T47D (cell line): ENCODE measurements around the gene METRNL.
A peak's percentile ranks its signal among the peaks of the same experiment; 100 is the strongest.

Source experiments
- DNase-seq, 2 experiments: peaks; one replicate each; pipeline versions ENCODE4 v3.0.0 to v3.0.0-alpha.2; 2011 to 2012; ENCODE audit warnings: low read depth in 1 of 2, low spot score in 1 of 2
- JUND ChIP-seq: IDR thresholded peaks from 2 replicates; pipeline ENCODE4 v1.6.1; 2012; ENCODE audit warnings: low read depth
- in situ Hi-C: cut with HindIII; loops from 2 replicates; pipeline ENCODE4 v1.10.0; 2016; ENCODE audit warnings: low sequenced_read_pairs, low pct_unique_long_range_greater_than_20kb

METRNL gene

DNA sequence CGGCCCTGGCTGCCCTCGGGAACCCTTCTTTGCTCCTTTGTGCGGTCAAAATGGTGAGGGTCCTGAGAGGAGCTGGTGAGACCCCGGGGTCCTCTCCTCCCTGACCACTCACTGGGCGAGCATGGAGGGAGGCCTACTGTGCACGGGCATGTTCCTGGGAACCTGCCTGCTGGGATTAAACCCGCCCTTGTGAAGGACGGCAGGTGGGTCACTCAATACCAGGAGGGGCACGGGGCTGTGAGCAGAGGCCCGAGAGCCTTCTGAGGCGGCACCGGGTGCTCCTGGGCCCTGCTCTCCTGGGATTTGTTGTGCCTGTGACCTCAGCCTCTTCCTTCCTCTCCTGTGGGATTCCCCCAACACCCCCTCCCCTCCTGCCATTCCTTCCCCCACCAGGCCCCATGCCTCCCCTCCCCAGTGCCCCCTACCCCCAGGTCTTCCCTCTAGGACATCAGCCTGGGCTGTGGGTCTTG lies 19.7 kb downstream of the METRNL start:
- no peak for DNase-seq
- TF ChIP-seq JUND: no peak
- in situ Hi-C loops: no loop called here

DNA sequence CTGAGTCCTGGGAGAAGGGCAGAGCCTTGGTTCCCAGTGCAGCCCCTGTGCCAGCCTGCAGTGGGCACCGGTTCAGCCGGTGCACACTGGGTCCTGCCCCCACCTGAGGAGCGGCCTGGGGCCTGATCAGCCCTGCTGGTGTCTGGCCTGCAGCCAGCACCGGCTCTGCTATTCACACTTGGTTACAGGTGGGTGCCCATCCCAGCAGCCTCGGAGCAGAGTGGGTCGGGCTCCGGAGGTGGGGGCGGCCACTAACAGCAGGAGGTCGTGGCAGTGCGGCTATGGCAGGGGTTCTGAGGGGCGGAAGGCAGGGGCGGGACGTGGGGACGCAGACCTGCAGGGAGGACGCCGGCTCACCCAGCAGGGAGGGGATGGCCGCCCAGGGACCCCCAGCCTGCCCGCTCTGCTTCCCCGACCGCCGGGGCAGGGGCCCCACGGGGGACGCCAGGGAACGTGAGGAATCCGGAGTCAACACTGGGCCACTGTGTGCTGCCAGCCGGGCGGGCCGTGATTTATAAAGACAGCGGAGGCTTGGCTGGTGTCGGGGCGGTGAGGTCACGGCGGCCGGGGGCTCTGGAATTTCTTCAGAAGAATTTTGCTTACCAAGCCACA lies 20.3 kb downstream of the METRNL start:
- in situ Hi-C loops: no loop called here
- TF ChIP-seq JUND: no peak
- peak in 1 of 2 experiments; percentile 57 for DNase-seq

DNA sequence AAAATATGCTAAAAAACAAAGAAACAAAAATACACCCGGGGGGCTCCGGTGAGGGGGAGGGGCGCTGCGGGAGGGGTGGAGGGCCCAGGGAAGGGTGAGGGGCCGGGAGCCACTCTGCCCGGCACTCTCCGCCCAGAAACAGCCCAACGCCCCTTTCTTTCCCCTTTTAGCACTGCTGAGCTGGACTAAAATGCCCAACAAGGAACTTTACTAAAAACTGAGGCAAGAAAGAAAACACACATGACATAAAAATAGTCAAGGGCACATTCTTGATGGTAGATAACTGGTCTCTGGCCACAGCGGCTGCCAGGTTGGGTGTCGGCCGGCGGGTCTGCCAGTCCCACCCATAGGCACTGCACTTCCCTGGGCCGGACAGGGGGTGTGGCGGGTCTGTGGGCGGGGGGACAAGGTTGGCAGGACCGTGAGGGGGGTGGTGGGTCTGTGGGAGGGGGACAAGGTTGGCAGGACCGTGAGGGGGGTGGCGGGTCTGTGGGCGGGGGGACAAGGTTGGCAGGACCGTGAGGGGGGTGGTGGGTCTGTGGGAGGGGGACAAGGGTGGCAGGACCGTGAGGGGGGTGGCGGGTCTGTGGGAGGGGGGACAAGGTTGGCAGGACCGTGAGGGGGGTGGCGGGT lies 20.9 kb downstream of the METRNL start:
- peak; percentile 73 to 85 for DNase-seq
- in situ Hi-C loops: no loop called here
- no peak for TF ChIP-seq JUND

DNA sequence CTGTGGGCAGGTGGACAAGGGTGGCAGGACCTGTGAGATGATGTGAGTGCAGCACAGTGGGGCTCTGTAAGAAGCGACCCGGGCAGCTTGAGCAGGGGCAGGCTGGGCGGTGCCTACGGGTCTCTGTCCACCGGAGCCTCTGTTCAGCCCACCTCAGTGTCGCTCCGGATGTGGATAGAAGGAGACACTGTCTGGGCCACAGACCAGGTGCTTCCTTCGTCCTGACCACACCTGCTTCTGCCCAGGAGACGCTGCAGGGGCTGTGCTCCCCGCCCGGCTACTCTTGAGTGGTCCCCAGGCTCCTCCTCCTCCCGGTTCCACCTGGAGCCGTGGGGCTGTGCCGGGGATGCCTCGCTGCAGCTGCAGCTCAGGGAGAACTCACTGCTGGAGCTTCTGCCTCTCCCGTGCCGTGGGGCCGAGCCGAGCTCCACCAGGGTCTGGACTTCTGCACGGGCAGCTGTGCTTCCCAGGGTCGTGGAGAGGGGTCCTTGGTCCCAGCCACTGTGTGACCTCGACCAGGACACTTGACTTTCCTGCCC lies 21.5 kb downstream of the METRNL start:
- no peak for DNase-seq
- in situ Hi-C loops: no loop called here
- TF ChIP-seq JUND: no peak

DNA sequence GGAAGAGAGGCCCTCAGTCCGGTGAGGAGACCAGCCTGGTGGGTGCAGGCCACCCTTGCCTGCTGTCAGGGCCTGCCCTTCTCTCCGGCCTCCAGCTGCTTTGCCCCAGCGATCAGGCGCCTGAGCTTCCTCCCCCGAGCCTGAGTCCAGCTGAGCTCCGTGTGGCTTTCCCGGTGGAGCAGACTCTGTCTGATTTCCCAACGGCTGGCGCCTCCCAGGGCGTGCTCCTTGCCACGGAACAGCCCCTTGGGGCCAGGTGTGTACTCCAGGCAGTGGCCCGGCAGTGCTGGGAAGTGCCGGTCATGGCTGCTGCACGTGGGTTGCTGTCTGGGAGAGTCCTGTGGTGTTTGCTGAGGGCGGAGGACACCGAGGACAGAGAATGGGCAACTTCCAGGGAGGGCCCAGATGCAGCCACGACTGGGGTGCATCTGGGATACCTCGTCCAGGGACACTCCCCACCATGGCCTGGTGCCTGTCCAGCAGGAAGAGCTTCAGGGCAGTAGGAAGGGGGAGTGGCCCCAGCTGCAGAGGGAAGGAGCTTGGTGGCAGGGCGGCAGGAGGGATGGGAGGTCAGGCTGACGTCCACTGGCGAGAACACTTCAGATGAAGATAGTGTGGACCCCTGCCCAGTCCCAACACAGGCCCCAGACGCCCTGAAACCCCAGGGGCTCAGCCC lies 22.5 kb downstream of the METRNL start:
- peak; percentile 89 to 92 for DNase-seq
- in situ Hi-C loops: no loop called here
- no peak for TF ChIP-seq JUND

DNA sequence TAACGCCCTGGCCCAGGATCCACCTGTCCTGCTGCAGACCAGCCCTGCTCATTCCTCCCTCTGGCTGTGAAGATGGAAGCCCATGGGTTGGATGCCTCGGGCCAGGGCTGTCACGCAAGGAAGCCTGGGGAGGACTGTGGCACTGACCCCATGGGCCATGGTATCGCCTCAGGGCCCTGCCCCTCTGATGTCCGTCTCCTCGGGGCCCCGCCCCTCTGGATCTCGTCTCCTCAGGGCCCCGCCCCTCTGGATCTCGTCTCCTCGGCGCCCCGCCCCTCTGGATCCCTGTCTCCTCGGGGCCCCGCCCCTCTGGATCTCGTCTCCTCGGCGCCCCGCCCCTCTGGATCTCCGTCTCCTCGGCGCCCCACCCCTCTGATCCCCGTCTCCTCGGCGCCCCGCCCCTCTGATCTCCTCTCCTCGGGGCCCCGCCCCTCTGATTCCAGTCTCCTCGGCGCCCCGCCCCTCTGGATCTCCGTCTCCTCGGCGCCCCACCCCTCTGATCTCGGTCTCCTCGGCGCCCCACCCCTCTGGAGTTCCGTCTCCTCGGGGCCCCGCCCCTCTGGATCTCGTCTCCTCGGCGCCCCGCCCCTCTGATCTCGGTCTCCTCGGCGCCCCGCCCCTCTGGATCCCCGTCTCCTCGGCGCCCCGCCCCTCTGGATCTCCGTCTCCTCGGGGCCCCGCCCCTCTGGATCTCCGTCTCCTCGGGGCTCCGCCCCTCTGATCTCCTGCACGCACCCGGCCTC lies 24.0 kb downstream of the METRNL start:
- no peak for TF ChIP-seq JUND
- in situ Hi-C loops: no loop called here
- DNase-seq: no peak

DNA sequence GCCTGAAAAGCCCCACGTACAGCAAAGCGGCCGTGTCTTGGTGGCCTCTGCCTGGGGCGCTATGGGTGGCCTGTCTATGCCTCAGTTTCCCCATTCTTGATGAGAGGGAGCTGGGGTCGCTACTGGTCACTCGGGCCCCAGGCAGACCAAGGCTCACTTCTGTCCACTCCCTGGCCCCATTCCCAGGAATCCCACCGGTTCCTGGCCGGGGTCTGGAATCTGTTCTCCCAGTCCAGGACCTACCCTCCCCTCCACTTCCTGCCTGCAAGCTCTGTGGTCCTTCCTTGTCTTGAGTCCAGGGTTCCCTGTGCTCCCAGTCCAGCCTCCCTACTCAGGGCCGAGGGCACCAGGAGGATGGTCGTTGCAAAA lies 24.5 kb downstream of the METRNL start:
- DNase-seq: no peak
- no peak for TF ChIP-seq JUND
- in situ Hi-C loops: no loop called here

DNA sequence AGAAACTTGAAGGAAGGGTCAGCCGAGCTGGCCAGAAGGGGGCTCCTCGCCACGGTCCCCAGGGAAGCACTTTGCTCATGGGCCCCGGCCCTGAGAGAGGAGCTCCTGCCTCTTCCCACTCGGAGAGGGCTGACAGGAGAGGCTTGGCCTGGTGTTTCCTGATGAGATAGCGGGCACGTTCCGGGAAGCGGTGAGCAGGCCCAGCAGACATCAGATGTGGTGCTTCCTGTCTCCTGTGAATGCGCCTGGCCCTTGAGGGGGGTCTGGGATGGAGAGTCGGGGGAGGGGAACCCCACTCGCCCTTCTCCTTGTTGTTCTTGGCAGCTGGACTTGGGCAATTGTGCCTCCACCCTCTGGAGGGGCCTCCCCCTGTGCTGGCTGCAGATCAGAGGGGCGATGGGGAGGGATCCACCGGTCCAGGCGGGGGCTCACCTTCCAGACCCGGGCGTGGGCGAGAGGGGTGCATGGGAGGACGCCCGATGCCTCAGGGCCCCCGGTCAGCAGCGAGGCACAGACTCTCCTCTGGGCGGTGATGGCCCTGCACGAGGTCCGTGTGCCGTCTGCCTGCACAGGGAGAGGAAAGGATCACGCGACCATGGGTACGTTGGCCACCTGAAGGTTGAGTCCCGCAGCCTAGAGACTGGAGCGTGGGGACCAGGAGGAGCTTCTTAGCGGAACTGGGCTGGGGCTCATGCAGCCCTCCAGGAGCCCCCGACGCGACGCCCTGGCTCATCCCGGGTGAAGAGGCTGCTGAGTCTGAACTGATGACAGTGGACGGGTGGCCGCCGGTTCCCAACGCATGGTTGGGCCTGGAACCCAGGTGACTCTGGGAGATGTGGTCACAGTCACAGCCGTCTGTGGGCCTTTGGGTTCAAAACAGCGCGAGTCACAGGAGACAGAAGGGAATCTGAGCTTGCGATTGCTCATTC lies 25.4 kb downstream of the METRNL start:
- in situ Hi-C loops: no loop called here
- TF ChIP-seq JUND: no peak
- DNase-seq: no peak

DNA sequence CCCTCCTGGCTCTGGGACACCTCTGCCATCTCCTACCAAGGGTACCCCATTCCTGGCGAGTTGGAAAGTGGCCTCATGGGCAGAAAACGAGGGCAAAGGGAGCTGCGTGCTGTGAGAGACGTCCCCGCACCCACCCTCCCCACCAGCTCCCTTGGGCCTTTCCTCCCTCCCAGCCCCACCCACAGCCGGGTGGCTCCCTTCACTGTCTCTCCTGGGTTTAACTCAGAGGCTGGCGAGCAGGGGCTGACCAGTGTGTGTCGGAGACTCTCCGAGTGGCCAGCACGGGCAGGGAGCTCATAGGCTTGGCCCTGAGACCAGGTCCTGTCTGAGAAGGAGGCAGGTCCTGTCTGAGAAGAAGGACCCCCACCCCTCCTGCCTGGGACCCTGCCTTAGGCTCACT lies 26.1 kb downstream of the METRNL start:
- no peak for TF ChIP-seq JUND
- in situ Hi-C loops: no loop called here
- no peak for DNase-seq

DNA sequence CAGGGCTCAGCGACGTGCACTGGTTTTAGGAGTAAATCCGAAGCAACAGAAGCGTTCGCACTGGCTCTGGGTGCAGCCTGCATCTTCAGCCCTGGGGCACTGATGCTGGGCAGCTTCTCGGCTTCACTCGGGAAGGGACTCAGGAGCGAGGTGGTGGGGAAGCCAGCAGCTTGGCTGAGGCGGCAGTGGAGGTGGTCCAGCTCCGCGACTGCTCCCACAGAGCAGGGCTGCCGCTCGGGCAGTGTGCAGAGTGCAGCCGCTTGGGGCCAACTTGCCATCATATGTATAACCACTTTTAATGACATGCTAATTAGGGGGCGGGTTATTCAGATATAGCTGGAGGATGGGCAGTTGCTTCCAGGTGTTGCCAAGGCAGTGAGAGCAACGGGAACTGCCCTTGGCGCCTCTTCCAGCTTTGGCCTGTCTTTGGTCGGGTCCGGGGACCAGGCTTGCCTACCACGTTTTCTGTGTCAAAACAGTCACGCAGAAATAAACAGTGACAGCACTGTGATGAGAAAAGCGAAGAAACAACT lies 26.7 kb downstream of the METRNL start:
- no peak for TF ChIP-seq JUND
- DNase-seq: peak in 1 of 2 experiments; percentile 61
- in situ Hi-C loops: no loop called here

DNA sequence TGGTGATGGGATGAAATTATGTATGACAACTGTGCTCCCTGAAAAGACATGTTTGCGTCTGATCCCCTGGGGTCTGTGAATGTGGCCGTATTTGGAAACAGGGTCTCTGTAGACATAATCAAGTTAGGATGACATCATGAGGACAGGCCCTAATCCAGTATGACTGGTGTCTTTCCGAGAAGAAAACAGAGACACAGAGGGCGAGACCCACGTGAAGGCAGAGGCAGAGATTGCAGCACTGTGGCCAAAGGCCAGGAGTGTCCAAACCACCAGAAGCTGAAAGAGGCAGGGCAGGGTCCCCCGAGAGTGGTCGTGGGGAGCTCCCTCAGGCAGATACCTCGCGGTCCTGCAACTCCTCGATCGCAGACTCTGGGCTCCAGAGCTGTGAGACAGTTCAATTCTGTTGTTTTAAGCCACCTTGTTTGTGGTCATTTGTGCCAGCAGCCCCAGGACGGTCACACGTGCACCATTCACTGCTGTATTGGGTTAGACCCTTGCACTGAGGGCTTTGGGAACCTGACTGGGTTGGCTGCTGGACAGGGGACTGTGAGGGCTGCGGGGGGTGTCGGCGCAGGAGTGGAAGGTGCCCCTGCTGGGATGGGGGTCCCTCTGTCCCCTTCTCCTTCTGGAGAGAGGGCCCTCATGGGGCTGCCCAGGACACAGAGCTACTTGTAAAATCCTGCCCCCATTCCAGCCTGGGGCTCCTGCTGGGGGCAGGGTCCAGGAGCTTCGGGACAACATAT lies 27.7 kb downstream of the METRNL start:
- in situ Hi-C loops: no loop called here
- TF ChIP-seq JUND: no peak

More for the DNA sequence above, 27.7 kb downstream of the METRNL start:
- no peak for DNase-seq
